B cell (primary cell): ENCODE results near the gene YES1. TPM values are rescaled to one million over a fixed set of nuclear protein-coding genes. Genes with fewer than 3 reads are reported as not detected.
"Not testable (repeated sequence)": the region's sequence is repeated elsewhere in the genome, so short reads cannot be mapped to it uniquely, and the experiment has no call there.

Experiments
- ATAC-seq: fragments of 200-7000 bp; cut with Tn5 transposase; one replicate; pipeline ENCODE4 v1.10.0; 2021; ENCODE audit warnings: low read depth, mild to moderate bottlenecking, moderate number of reproducible peaks, moderate library complexity
- CTCF ChIA-PET: fragments of 350-600 bp; sonication (Branson Sonifier 250); formaldehyde crosslinking; loops from one replicate; lab custom pipeline; 2021; ENCODE audit warnings: antibody characterized with exemption, inconsistent platforms; lab: Charles Lee
- POLR2A ChIA-PET: fragments of 350-600 bp; sonication (Branson Sonifier 250); formaldehyde crosslinking; loops from one replicate; lab custom pipeline; 2021; ENCODE audit warnings: antibody characterized with exemption; lab: Charles Lee
- DNase-seq: peaks from one replicate; pipeline ENCODE4 v3.0.0; 2013
- H2AFZ ChIP-seq: 2 replicates; pipeline ENCODE4 v1.6.1; 2012; ENCODE audit warnings: mild to moderate bottlenecking, low read depth, low read length; ENCODE audit not compliant: insufficient read depth, poor library complexity, severe bottlenecking
- H3K27ac ChIP-seq, 2 donors: 1 replicate in 1 of 2; 2 replicates in 1 of 2; pipeline ENCODE4 v1.5.1; 2012 to 2013; ENCODE audit warnings: low read length in 2 of 2, mild to moderate bottlenecking in 2 of 2, moderate library complexity in 1 of 2
- H3K27me3 ChIP-seq, 4 experiments: fragments of 200-600 bp in 1 of 4; sonication (generic) in 1 of 4; replicated peaks in 1 of 4; 1 replicate in 2 of 4; 2 replicates in 2 of 4; pipeline versions ENCODE4 v1.6.1 to v1.7.0; 2013 to 2016; ENCODE audit warnings: low read length in 3 of 4, mild to moderate bottlenecking in 2 of 4, mixed read lengths in 1 of 4, moderate library complexity in 1 of 4; ENCODE audit not compliant: insufficient read depth in 4 of 4, control insufficient read depth in 3 of 4; ENCODE audit errors: control extremely low read depth in 1 of 4
- H3K36me3 ChIP-seq, 2 experiments: replicated peaks in 1 of 2; 1 replicate in 1 of 2; 2 replicates in 1 of 2; pipeline versions ENCODE4 v1.6.1 to v1.7.1; 2013; ENCODE audit warnings: low read length in 1 of 2; ENCODE audit not compliant: insufficient read depth in 2 of 2, control insufficient read depth in 1 of 2; ENCODE audit errors: control extremely low read depth in 1 of 2, extremely low read depth in 1 of 2
- H3K4me1 ChIP-seq, 2 donors: fragments of 200-600 bp in 1 of 2; sonication (generic) in 1 of 2; 1 replicate in 1 of 2; 2 replicates in 1 of 2; pipeline versions ENCODE4 v1.5.1 to v1.6.1; 2013 to 2017; ENCODE audit warnings: low read length in 2 of 2; ENCODE audit not compliant: control insufficient read depth in 2 of 2, insufficient read depth in 2 of 2
- H3K4me2 ChIP-seq: replicated peaks from 2 replicates; pipeline ENCODE3; 2012; ENCODE audit warnings: mild to moderate bottlenecking, low read depth, low read length; ENCODE audit not compliant: poor library complexity, severe bottlenecking
- H3K4me3 ChIP-seq, 5 experiments: fragments of 200-600 bp in 1 of 5; sonication (generic) in 1 of 5; 1 replicate in 3 of 5; 2 replicates in 2 of 5; pipeline versions ENCODE4 v1.5.1 to v1.7.0; 2011 to 2016; ENCODE audit warnings: low read length in 4 of 5, mild to moderate bottlenecking in 4 of 5, low read depth in 2 of 5, control low read depth in 1 of 5, moderate library complexity in 1 of 5; ENCODE audit not compliant: insufficient read depth in 1 of 5; ENCODE audit errors: control extremely low read depth in 1 of 5, extremely low read depth in 1 of 5
- H3K79me2 ChIP-seq: fragments of 200-600 bp; sonication (generic); one replicate; pipeline ENCODE4 v1.6.0; 2016; ENCODE audit warnings: low read length; ENCODE audit not compliant: control insufficient read depth, insufficient read depth
- H3K9ac ChIP-seq: fragments of 200-600 bp; sonication (generic); 2 replicates; pipeline ENCODE4 v1.6.1; 2017; ENCODE audit warnings: mild to moderate bottlenecking, low read length, moderate library complexity
- H3K9me3 ChIP-seq, 3 donors: one replicate each; pipeline versions ENCODE4 v1.6.1 to v1.7.1; 2013; ENCODE audit warnings: low read length in 2 of 3; ENCODE audit not compliant: control insufficient read depth in 2 of 3, insufficient read depth in 1 of 3; ENCODE audit errors: control extremely low read depth in 1 of 3
- H4K20me1 ChIP-seq: 2 replicates; pipeline ENCODE4 v1.6.0; 2012; ENCODE audit warnings: mild to moderate bottlenecking, low read length; ENCODE audit not compliant: insufficient read depth, control insufficient read depth, poor library complexity, severe bottlenecking
- H3K27ac Mint-ChIP-seq: one replicate; pipeline ENCODE4 v1.8.0; 2021; ENCODE audit warnings: mixed read lengths
- H3K27me3 Mint-ChIP-seq: one replicate; pipeline ENCODE4 v1.8.0; 2021; ENCODE audit warnings: mixed read lengths
- H3K4me1 Mint-ChIP-seq: one replicate; pipeline ENCODE4 v1.8.0; 2021; ENCODE audit warnings: mixed read lengths
- H3K4me3 Mint-ChIP-seq: one replicate; pipeline ENCODE4 v1.8.0; 2021; ENCODE audit warnings: mixed read lengths
- H3K9me3 Mint-ChIP-seq: one replicate; pipeline ENCODE4 v1.8.0; 2022; ENCODE audit warnings: mixed read lengths; ENCODE audit not compliant: insufficient read depth
- CTCF ChIP-seq: fragments of 200-600 bp; IDR thresholded peaks from one replicate; pipeline ENCODE4 v1.8.0; 2022; ENCODE audit warnings: antibody characterized with exemption, mild to moderate bottlenecking
- EZH2 ChIP-seq: IDR thresholded peaks from 2 replicates; pipeline ENCODE4 v1.6.1; 2012; ENCODE audit warnings: borderline replicate concordance, low read depth, mild to moderate bottlenecking, moderate library complexity, low read length; ENCODE audit not compliant: insufficient read depth, poor library complexity, severe bottlenecking
- WGBS: methylation state at CpG from one replicate; pipeline ENCODE4 v1.1.5; 2013; ENCODE audit warnings: missing lambda C conversion rate; ENCODE audit not compliant: insufficient coverage; 5-methylcytosine and 5-hydroxymethylcytosine counted together
- intact Hi-C: fragments of 100-400 bp; cut with micrococcal nuclease; formaldehyde crosslinking; loops from one replicate; pipeline ENCODE4 v1.10.0; 2022
- polyA plus RNA-seq: library from polyadenylated mRNA; depleted of rRNA; stranded (reverse); fragments of >200 nt; gene quantifications from 2 replicates; pipeline ENCODE4 v1.2.3, GENCODE V29; 2012
- total RNA-seq, 2 donors: library from RNA; stranded (reverse); fragments of 120-200 nt in 1 of 2; gene quantifications; 1 replicate in 1 of 2; 2 replicates in 1 of 2; pipeline versions ENCODE4 v1.2.3 to v1.2.4, GENCODE V29; 2013 to 2022

YES1 gene
- total and polyA plus RNA-seq, 2 donors (not counting 1 experiment from before 2014, with no cell fraction given): 0.30 TPM; not detected in 1

GRCh38 chr18:765764-766549 lies 46.1 kb downstream of the YES1 start:
- Histone ChIP-seq H4K20me1 (no peaks in the 10 kb centered on the region), H3K4me1 (no peaks in the 10 kb centered on the region), H3K4me2 (no peak overlapping the region), H3K9me3 (no peaks in the 10 kb centered on the region), H3K9ac (no peak overlapping the region), H3K27ac (no peak overlapping the region), H3K27me3 (no peaks in the 10 kb centered on the region), H2AFZ (no peak overlapping the region), H3K79me2 (no peaks in the 10 kb centered on the region), H3K36me3 (no peaks in the 10 kb centered on the region), H3K4me3 (no peak overlapping the region)
- no peak for TF ChIP-seq CTCF
- no peak for TF ChIP-seq EZH2
- no peak overlapping the region for H3K4me3 Mint-ChIP-seq
- no peaks in the 10 kb centered on the region for H3K9me3 Mint-ChIP-seq
- intact Hi-C loops: no loop called here
- WGBS: no CpG with 5 or more reads among the region's 7 CpGs
- H3K27me3 Mint-ChIP-seq: no peaks in the 10 kb centered on the region
- no peak overlapping the region for H3K27ac Mint-ChIP-seq
- ChIA-PET POLR2A (no interaction called here), CTCF (no interaction called here)
- H3K4me1 Mint-ChIP-seq: no peaks in the 10 kb centered on the region
- DNase-seq (no peak), ATAC-seq (no peak)

GRCh38 chr18:759864-760263 lies 52.2 kb downstream of the YES1 start:
- H3K36me3 ChIP-seq, CTCF ChIA-PET, POLR2A ChIA-PET, H3K9me3 ChIP-seq, H3K27me3 Mint-ChIP-seq, H3K9me3 Mint-ChIP-seq, H3K9ac ChIP-seq, H4K20me1 ChIP-seq, H2AFZ ChIP-seq, H3K27ac Mint-ChIP-seq, H3K4me3 ChIP-seq, H3K27me3 ChIP-seq, H3K27ac ChIP-seq, H3K4me2 ChIP-seq, ATAC-seq, H3K79me2 ChIP-seq, DNase-seq, H3K4me1 Mint-ChIP-seq, H3K4me1 ChIP-seq, H3K4me3 Mint-ChIP-seq, intact Hi-C loops: not testable (repeated sequence)
- WGBS: 100% methylated on average over 1 of the region's 4 CpGs
